SK-N-MC (cell line): ENCODE data around the gene LEF1.

Experiments
- EZH2 ChIP-seq: fragments of 200-600 bp; sonication (generic); IDR thresholded peaks from one replicate; pipeline ENCODE4 v1.6.1; 2017; ENCODE audit warnings: antibody characterized with exemption
- FOXP2 ChIP-seq: optimal IDR thresholded peaks from 2 replicates; pipeline ENCODE3; 2011; ENCODE audit warnings: mild to moderate bottlenecking, moderate library complexity; ENCODE audit not compliant: insufficient read depth; ENCODE audit errors: extremely low read length, control extremely low read depth
- POLR2AphosphoS5 ChIP-seq: IDR thresholded peaks from 2 replicates; pipeline ENCODE4 v1.6.1; 2012; ENCODE audit warnings: mild to moderate bottlenecking, low read depth, low read length, borderline replicate concordance

- TF ChIP-seq POLR2AphosphoS5 (no peak), EZH2 (no peak), FOXP2 (no peak)
Observed at GRCh38 chr4:108001540-108002135, 167.1 kb downstream of the LEF1 start.
